ENCODE data around the gene PACSIN2.

DNA sequence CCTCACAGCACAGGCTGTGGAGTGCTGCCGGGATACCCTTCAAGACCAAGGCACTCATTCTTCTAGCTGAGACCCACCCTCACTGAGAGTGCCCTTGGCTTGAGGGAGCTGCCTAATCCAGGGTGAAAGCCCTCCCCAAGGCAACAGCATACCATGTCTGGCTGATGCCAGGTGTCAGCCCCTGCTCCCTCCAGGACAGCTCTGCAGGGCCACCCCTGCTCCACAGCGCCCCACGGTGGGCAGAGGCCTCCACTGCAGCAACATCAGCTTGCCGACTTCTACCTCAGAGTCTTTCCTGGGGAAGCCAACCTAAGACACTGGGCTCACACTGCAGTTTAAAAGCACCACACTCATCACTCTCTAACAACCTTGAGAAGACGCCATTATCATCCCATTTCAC is 45.2 kb upstream of the PACSIN2 start:
- TF ChIP-seq, protein P1, sequence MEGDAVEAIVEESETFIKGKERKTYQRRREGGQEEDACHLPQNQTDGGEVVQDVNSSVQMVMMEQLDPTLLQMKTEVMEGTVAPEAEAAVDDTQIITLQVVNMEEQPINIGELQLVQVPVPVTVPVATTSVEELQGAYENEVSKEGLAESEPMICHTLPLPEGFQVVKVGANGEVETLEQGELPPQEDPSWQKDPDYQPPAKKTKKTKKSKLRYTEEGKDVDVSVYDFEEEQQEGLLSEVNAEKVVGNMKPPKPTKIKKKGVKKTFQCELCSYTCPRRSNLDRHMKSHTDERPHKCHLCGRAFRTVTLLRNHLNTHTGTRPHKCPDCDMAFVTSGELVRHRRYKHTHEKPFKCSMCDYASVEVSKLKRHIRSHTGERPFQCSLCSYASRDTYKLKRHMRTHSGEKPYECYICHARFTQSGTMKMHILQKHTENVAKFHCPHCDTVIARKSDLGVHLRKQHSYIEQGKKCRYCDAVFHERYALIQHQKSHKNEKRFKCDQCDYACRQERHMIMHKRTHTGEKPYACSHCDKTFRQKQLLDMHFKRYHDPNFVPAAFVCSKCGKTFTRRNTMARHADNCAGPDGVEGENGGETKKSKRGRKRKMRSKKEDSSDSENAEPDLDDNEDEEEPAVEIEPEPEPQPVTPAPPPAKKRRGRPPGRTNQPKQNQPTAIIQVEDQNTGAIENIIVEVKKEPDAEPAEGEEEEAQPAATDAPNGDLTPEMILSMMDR (IDR thresholded peaks at IDR 0.05; ENCODE audit: low read depth, low read length), result peak; percentile 83
- TF ChIP-seq MYC (IDR thresholded peaks at IDR 0.05; ENCODE audit: low read depth, low read length), result no peak
